ENCODE results near the gene PLEKHA7.

The PLEKHA7 gene

DNA sequence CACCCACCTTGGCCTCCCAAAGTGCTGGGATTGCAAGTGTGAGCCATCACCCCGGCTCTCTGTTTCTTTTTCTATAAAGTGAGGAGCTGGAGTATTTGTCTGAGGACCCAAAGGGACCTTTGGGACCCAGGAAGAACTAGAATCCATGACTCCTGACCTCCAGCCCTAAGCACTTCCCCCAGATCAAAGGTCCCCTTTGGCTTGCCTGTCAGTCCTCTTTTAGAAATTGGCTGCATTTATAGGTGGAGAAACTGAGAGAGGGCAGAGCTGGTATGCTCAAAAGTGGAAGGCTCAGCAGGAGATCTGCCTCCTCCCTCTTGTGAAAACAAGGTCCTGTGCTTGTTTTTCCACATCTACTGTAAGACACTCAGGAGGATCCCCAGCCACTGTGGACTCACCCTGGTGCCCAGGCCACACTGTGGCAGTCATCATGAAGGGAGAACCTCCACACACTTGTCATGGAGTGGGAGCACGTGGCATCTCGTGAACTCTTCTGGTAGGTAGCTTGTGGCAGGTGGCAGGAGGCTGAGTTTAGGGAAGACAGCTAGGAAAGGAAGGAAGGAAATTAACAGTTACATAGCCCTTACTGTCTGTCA lies 12.4 kb upstream of the PLEKHA7 start:
- no peak for TF ChIP-seq PATZ1 (CRISPR knock-in tag; IDR thresholded peaks at IDR 0.05; ENCODE audit: borderline replicate concordance)
- no peak for TF ChIP-seq GLIS3 (CRISPR knock-in tag; IDR thresholded peaks at IDR 0.05)
- TF ChIP-seq CSDC2 (CRISPR knock-in tag; IDR thresholded peaks at IDR 0.05) = no peak
- no peak for ATAC-seq

- TF ChIP-seq, protein P1, sequence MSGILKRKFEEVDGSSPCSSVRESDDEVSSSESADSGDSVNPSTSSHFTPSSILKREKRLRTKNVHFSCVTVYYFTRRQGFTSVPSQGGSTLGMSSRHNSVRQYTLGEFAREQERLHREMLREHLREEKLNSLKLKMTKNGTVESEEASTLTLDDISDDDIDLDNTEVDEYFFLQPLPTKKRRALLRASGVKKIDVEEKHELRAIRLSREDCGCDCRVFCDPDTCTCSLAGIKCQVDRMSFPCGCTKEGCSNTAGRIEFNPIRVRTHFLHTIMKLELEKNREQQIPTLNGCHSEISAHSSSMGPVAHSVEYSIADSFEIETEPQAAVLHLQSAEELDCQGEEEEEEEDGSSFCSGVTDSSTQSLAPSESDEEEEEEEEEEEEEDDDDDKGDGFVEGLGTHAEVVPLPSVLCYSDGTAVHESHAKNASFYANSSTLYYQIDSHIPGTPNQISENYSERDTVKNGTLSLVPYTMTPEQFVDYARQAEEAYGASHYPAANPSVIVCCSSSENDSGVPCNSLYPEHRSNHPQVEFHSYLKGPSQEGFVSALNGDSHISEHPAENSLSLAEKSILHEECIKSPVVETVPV (CRISPR knock-in tag; IDR thresholded peaks at IDR 0.05) = no peak
- TF ChIP-seq ISL1 (CRISPR knock-in tag; IDR thresholded peaks at IDR 0.05) = no peak
- TF ChIP-seq ZNF8 (CRISPR knock-in tag; IDR thresholded peaks at IDR 0.05) = no peak
- no peak for TF ChIP-seq PATZ1 (CRISPR knock-in tag; IDR thresholded peaks at IDR 0.05; ENCODE audit: borderline replicate concordance)
- TF ChIP-seq GLIS3 (CRISPR knock-in tag; IDR thresholded peaks at IDR 0.05) = no peak
- no peak for TF ChIP-seq PPARA (CRISPR knock-in tag; IDR thresholded peaks at IDR 0.05; ENCODE audit: borderline replicate concordance)
- no peak for TF ChIP-seq ARNTL (CRISPR knock-in tag; IDR thresholded peaks at IDR 0.05; ENCODE audit: borderline replicate concordance, low read depth)
- TF ChIP-seq OSR1 (CRISPR knock-in tag; IDR thresholded peaks at IDR 0.05) = no peak
- ATAC-seq = no peak
Observed at GRCh38 chr11:17024924-17025323, 10.7 kb upstream of the PLEKHA7 start.

- ATAC-seq = no peak
- TF ChIP-seq, protein P2, sequence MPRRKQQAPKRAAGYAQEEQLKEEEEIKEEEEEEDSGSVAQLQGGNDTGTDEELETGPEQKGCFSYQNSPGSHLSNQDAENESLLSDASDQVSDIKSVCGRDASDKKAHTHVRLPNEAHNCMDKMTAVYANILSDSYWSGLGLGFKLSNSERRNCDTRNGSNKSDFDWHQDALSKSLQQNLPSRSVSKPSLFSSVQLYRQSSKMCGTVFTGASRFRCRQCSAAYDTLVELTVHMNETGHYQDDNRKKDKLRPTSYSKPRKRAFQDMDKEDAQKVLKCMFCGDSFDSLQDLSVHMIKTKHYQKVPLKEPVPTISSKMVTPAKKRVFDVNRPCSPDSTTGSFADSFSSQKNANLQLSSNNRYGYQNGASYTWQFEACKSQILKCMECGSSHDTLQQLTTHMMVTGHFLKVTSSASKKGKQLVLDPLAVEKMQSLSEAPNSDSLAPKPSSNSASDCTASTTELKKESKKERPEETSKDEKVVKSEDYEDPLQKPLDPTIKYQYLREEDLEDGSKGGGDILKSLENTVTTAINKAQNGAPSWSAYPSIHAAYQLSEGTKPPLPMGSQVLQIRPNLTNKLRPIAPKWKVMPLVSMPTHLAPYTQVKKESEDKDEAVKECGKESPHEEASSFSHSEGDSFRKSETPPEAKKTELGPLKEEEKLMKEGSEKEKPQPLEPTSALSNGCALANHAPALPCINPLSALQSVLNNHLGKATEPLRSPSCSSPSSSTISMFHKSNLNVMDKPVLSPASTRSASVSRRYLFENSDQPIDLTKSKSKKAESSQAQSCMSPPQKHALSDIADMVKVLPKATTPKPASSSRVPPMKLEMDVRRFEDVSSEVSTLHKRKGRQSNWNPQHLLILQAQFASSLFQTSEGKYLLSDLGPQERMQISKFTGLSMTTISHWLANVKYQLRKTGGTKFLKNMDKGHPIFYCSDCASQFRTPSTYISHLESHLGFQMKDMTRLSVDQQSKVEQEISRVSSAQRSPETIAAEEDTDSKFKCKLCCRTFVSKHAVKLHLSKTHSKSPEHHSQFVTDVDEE (CRISPR knock-in tag; IDR thresholded peaks at IDR 0.05) = no peak
- TF ChIP-seq SNAI2 (CRISPR knock-in tag; IDR thresholded peaks at IDR 0.05) = no peak
- TF ChIP-seq ARNTL (CRISPR knock-in tag; IDR thresholded peaks at IDR 0.05; ENCODE audit: borderline replicate concordance, low read depth) = no peak
- TF ChIP-seq, protein P1 (CRISPR knock-in tag; IDR thresholded peaks at IDR 0.05) = no peak
- TF ChIP-seq ISL1 (CRISPR knock-in tag; IDR thresholded peaks at IDR 0.05) = no peak
- TF ChIP-seq PPARA (CRISPR knock-in tag; IDR thresholded peaks at IDR 0.05; ENCODE audit: borderline replicate concordance) = no peak
- no peak for TF ChIP-seq ZFP30 (CRISPR knock-in tag; IDR thresholded peaks at IDR 0.05)
- TF ChIP-seq TCF4 (CRISPR knock-in tag; IDR thresholded peaks at IDR 0.05; ENCODE audit: borderline replicate concordance) = no peak
- TF ChIP-seq OSR1 (CRISPR knock-in tag; IDR thresholded peaks at IDR 0.05) = no peak
- TF ChIP-seq ZNF565 (CRISPR knock-in tag; conservative IDR thresholded peaks at IDR 0.05; ENCODE audit: low read depth) = no peak
- TF ChIP-seq TOX (CRISPR knock-in tag; IDR thresholded peaks at IDR 0.05; ENCODE audit: borderline replicate concordance) = no peak
- no peak for TF ChIP-seq GLIS3 (CRISPR knock-in tag; IDR thresholded peaks at IDR 0.05)
- no peak for TF ChIP-seq ZNF8 (CRISPR knock-in tag; IDR thresholded peaks at IDR 0.05)
Observed at GRCh38 chr11:17021511-17021910, 7.3 kb upstream of the PLEKHA7 start.

GRCh38 chr11:17020831-17021230 lies 6.6 kb upstream of the PLEKHA7 start:
- ATAC-seq = no peak
- TF ChIP-seq GLIS3 (CRISPR knock-in tag; IDR thresholded peaks at IDR 0.05) = no peak
- no peak for TF ChIP-seq ZFP3 (CRISPR knock-in tag; IDR thresholded peaks at IDR 0.05)
- no peak for TF ChIP-seq CSDC2 (CRISPR knock-in tag; IDR thresholded peaks at IDR 0.05)
- no peak for TF ChIP-seq RARB (CRISPR knock-in tag; IDR thresholded peaks at IDR 0.05)
- no peak for TF ChIP-seq CREB5 (CRISPR knock-in tag; IDR thresholded peaks at IDR 0.05; ENCODE audit: low read depth)
- TF ChIP-seq ISL1 (CRISPR knock-in tag; IDR thresholded peaks at IDR 0.05) = no peak
- no peak for TF ChIP-seq TOX (CRISPR knock-in tag; IDR thresholded peaks at IDR 0.05; ENCODE audit: borderline replicate concordance)
- TF ChIP-seq, protein P2 (CRISPR knock-in tag; IDR thresholded peaks at IDR 0.05) = no peak
- TF ChIP-seq PPARA (CRISPR knock-in tag; IDR thresholded peaks at IDR 0.05; ENCODE audit: borderline replicate concordance) = no peak
- no peak for TF ChIP-seq ZC3H10 (CRISPR knock-in tag; IDR thresholded peaks at IDR 0.05)
- TF ChIP-seq ZNF8 (CRISPR knock-in tag; IDR thresholded peaks at IDR 0.05) = no peak

Data from SK-N-SH treated with all-trans-retinoic acid at 6 μM for 48 hours (cell line).